ENCODE measurements around the gene PRSS16. TPM values are rescaled to one million over a fixed set of nuclear protein-coding genes. Genes with fewer than 3 reads are reported as not detected.

The PRSS16 gene
- total RNA-seq: 1 to 10 TPM in 1 of 3 donors, not detected in 2; 2.0 TPM
- total RNA-seq (2013): 0.43 TPM

- no peak for TF ChIP-seq CTCF (IDR thresholded peaks at IDR 0.05)
- no peaks in the 10 kb centered on the region for H3K9me3 ChIP-seq (ENCODE audit: control insufficient read depth, insufficient read depth, low read length)
- Mint-ChIP-seq H3K27ac (no peak within 1 kb of the TSS), H3K9me3 (no peaks in the 10 kb centered on the region), H3K4me3 (no peak within 1 kb of the TSS), H3K4me1 (peaks cover 0 to 9% of the 10 kb centered on the region in 2 donors), H3K27me3 (ENCODE audit: low read depth in 2 of 2) (peaks cover 17 to 22% of the 10 kb centered on the region in 2 donors), H3K36me3 (no peaks in the 10 kb centered on the region)
- no peak within 1 kb of the TSS for H3K27ac ChIP-seq (ENCODE audit: low read length)
- peaks cover 27% of the 10 kb centered on the region for H3K27me3 ChIP-seq (ENCODE audit: control insufficient read depth, insufficient read depth, low read length)
- 68% methylated on average over 12 of the region's 12 CpGs for WGBS (ENCODE audit: insufficient coverage)
- DNase-seq: no peak
- no peak for ATAC-seq
- peaks cover 19% of the 10 kb centered on the region for H3K4me1 ChIP-seq (ENCODE audit: control insufficient read depth, insufficient read depth, low read length)
- H3K36me3 ChIP-seq (ENCODE audit: control insufficient read depth, insufficient read depth, low read length): no peaks in the 10 kb centered on the region
- H3K4me3 ChIP-seq (ENCODE audit: low read length): no peak within 1 kb of the TSS
- intact Hi-C loops (cut with micrococcal nuclease): no loop called here
Measured at GRCh38 chr6:27247133-27247836, at the start of gene PRSS16. Gene PRSS16 (plus strand): TSS chr6:27247701. CDS start chr6:27247738, 37 bp downstream.

GRCh38 chr6:27205375-27206278 is 41.9 kb upstream of the PRSS16 start:
- peaks cover 16% of the 10 kb centered on the region for H3K4me1 ChIP-seq (ENCODE audit: control insufficient read depth, insufficient read depth, low read length)
- H3K27ac Mint-ChIP-seq: no peak overlapping the region
- H3K4me3 ChIP-seq (ENCODE audit: low read length): peak overlapping the region; percentile 11
- WGBS (ENCODE audit: insufficient coverage): 26% methylated on average over 23 of the region's 32 CpGs
- no peaks in the 10 kb centered on the region for H3K9me3 Mint-ChIP-seq
- DNase-seq: peak in 1 of 2 donors; percentile 53
- no peak for TF ChIP-seq CTCF (IDR thresholded peaks at IDR 0.05)
- no peak overlapping the region for H3K27ac ChIP-seq (ENCODE audit: low read length)
- H3K27me3 ChIP-seq (ENCODE audit: control insufficient read depth, insufficient read depth, low read length): peaks cover 8% of the 10 kb centered on the region
- no peaks in the 10 kb centered on the region for H3K36me3 ChIP-seq (ENCODE audit: control insufficient read depth, insufficient read depth, low read length)
- no peaks in the 10 kb centered on the region for H3K36me3 Mint-ChIP-seq
- peak; percentile 39 to 78 (median 63) for ATAC-seq
- intact Hi-C loops (cut with micrococcal nuclease): no loop called here
- peak overlapping the region; percentile 84 for H3K4me3 Mint-ChIP-seq
- peaks cover 6% of the 10 kb centered on the region for H3K9me3 ChIP-seq (ENCODE audit: control insufficient read depth, insufficient read depth, low read length)
- peaks cover 25 to 31% of the 10 kb centered on the region in 2 donors for H3K4me1 Mint-ChIP-seq
- peaks cover 4 to 18% of the 10 kb centered on the region in 2 donors for H3K27me3 Mint-ChIP-seq (ENCODE audit: low read depth in 2 of 2)

- Mint-ChIP-seq H3K27me3 (ENCODE audit: low read depth in 2 of 2) (peaks cover 7 to 12% of the 10 kb centered on the region in 2 donors), H3K4me3 (peak overlapping the region; percentile 84), H3K4me1 (peaks cover 25 to 31% of the 10 kb centered on the region in 2 donors), H3K27ac (no peak overlapping the region), H3K36me3 (no peaks in the 10 kb centered on the region), H3K9me3 (no peaks in the 10 kb centered on the region)
- intact Hi-C loops (cut with micrococcal nuclease): no loop called here
- ATAC-seq (no peak), DNase-seq (no peak)
- Histone ChIP-seq H3K27me3 (ENCODE audit: control insufficient read depth, insufficient read depth, low read length) (peaks cover 8% of the 10 kb centered on the region), H3K4me1 (ENCODE audit: control insufficient read depth, insufficient read depth, low read length) (peaks cover 16% of the 10 kb centered on the region), H3K36me3 (ENCODE audit: control insufficient read depth, insufficient read depth, low read length) (no peaks in the 10 kb centered on the region), H3K4me3 (ENCODE audit: low read length) (no peak overlapping the region), H3K9me3 (ENCODE audit: control insufficient read depth, insufficient read depth, low read length) (peaks cover 6% of the 10 kb centered on the region), H3K27ac (ENCODE audit: low read length) (no peak overlapping the region)
- TF ChIP-seq CTCF (IDR thresholded peaks at IDR 0.05): no peak
Measured at GRCh38 chr6:27206806-27207205, 40.7 kb upstream of the PRSS16 start.
